Nephron (organoid): Measurements from ENCODE around the gene MCF2L.

Source experiments
- H3K27ac Mint-ChIP-seq, 3 experiments: 2 replicates each; pipeline ENCODE4 v1.8.0; 2020; ENCODE audit warnings: mixed read lengths in 3 of 3, mild to moderate bottlenecking in 2 of 3, moderate library complexity in 1 of 3
- H3K27me3 Mint-ChIP-seq: 2 replicates; pipeline ENCODE4 v1.8.0; 2021; ENCODE audit warnings: low read depth, mild to moderate bottlenecking, moderate library complexity, mixed read lengths
- H3K36me3 Mint-ChIP-seq: 2 replicates; pipeline ENCODE4 v1.8.0; 2020; ENCODE audit warnings: low read depth, mixed read lengths
- H3K4me1 Mint-ChIP-seq: 2 replicates; pipeline ENCODE4 v1.8.0; 2020; ENCODE audit warnings: mixed read lengths
- H3K4me3 Mint-ChIP-seq, 3 experiments: 2 replicates each; pipeline ENCODE4 v1.8.0; 2020; ENCODE audit warnings: mild to moderate bottlenecking in 3 of 3, mixed read lengths in 3 of 3, moderate library complexity in 2 of 3
- H3K9me3 Mint-ChIP-seq: 2 replicates; pipeline ENCODE4 v1.8.0; 2020; ENCODE audit warnings: mixed read lengths
- CTCF ChIP-seq, 3 experiments: fragments of 200-600 bp; sonication (generic); IDR thresholded peaks; one replicate each; pipeline ENCODE4 v1.5.0; 2021; ENCODE audit warnings: antibody characterized with exemption in 3 of 3; ENCODE audit not compliant: unreplicated experiment in 3 of 3

MCF2L gene

GRCh38 chr13:113089693-113090414, 120.8 kb downstream of the MCF2L start:
- Mint-ChIP-seq H3K9me3 (no peaks in the 10 kb centered on the region), H3K27ac (no peak overlapping the region), H3K36me3 (peaks cover 20% of the 10 kb centered on the region), H3K27me3 (peaks cover 19% of the 10 kb centered on the region), H3K4me1 (peaks cover 14% of the 10 kb centered on the region), H3K4me3 (no peak overlapping the region)
- TF ChIP-seq CTCF (IDR thresholded peaks at IDR 0.05; ENCODE audit: unreplicated experiment in 3 of 3): no peak

- Mint-ChIP-seq H3K9me3 (no peaks in the 10 kb centered on the region), H3K4me3 (no peak overlapping the region), H3K27me3 (peaks cover 19% of the 10 kb centered on the region), H3K36me3 (peaks cover 20% of the 10 kb centered on the region), H3K4me1 (peaks cover 14% of the 10 kb centered on the region), H3K27ac (no peak overlapping the region)
- TF ChIP-seq CTCF (IDR thresholded peaks at IDR 0.05; ENCODE audit: unreplicated experiment in 3 of 3): no peak
These were observed 121.4 kb downstream of the MCF2L start for GRCh38 chr13:113090415-113090770.

GRCh38 chr13:113090806-113091205, 121.8 kb downstream of the MCF2L start:
- H3K27ac Mint-ChIP-seq: no peak overlapping the region
- H3K4me1 Mint-ChIP-seq: peaks cover 14% of the 10 kb centered on the region
- TF ChIP-seq CTCF (IDR thresholded peaks at IDR 0.05; ENCODE audit: unreplicated experiment in 3 of 3): no peak

GRCh38 chr13:113091211-113091771, 122.3 kb downstream of the MCF2L start:
- H3K4me3 Mint-ChIP-seq: no peak overlapping the region
- peaks cover 20% of the 10 kb centered on the region for H3K36me3 Mint-ChIP-seq
- no peak for TF ChIP-seq CTCF (IDR thresholded peaks at IDR 0.05; ENCODE audit: unreplicated experiment in 3 of 3)

More at GRCh38 chr13:113090806-113091205, 121.8 kb downstream of the MCF2L start:
- Mint-ChIP-seq H3K4me3 (no peak overlapping the region), H3K9me3 (no peaks in the 10 kb centered on the region), H3K27me3 (peaks cover 19% of the 10 kb centered on the region), H3K36me3 (peaks cover 20% of the 10 kb centered on the region)

GRCh38 chr13:113091891-113092775, 123.1 kb downstream of the MCF2L start:
- H3K36me3 Mint-ChIP-seq: peaks cover 17% of the 10 kb centered on the region

More at GRCh38 chr13:113091211-113091771, 122.3 kb downstream of the MCF2L start:
- no peaks in the 10 kb centered on the region for H3K9me3 Mint-ChIP-seq
- H3K4me1 Mint-ChIP-seq: peaks cover 14% of the 10 kb centered on the region
- H3K27ac Mint-ChIP-seq: no peak overlapping the region
- peaks cover 19% of the 10 kb centered on the region for H3K27me3 Mint-ChIP-seq

More at GRCh38 chr13:113091891-113092775, 123.1 kb downstream of the MCF2L start:
- peaks cover 14% of the 10 kb centered on the region for H3K4me1 Mint-ChIP-seq
- TF ChIP-seq CTCF (IDR thresholded peaks at IDR 0.05; ENCODE audit: unreplicated experiment in 3 of 3): no peak
- peaks cover 13% of the 10 kb centered on the region for H3K27me3 Mint-ChIP-seq
- H3K9me3 Mint-ChIP-seq: no peaks in the 10 kb centered on the region
- no peak overlapping the region for H3K27ac Mint-ChIP-seq
- no peak overlapping the region for H3K4me3 Mint-ChIP-seq
